HG03280 (cell line): Measurements from ENCODE around the gene CCDC198.
A peak's percentile ranks its signal among the peaks of the same experiment; 100 is the strongest.

Experiments used
- ATAC-seq: cut with Tn5 transposase; IDR thresholded peaks from one replicate; pipeline ENCODE4 v1.9.1; 2021; ENCODE audit warnings: mild to moderate bottlenecking, moderate library complexity; ENCODE audit not compliant: unreplicated experiment

Gene CCDC198

GRCh38 chr14:57493467-57494181 lies at the start of gene CCDC198:
Gene CCDC198 (minus strand): TSS chr14:57493857. CDS start chr14:57493715, 142 bp downstream.
- peak; percentile 52 for ATAC-seq

DNA sequence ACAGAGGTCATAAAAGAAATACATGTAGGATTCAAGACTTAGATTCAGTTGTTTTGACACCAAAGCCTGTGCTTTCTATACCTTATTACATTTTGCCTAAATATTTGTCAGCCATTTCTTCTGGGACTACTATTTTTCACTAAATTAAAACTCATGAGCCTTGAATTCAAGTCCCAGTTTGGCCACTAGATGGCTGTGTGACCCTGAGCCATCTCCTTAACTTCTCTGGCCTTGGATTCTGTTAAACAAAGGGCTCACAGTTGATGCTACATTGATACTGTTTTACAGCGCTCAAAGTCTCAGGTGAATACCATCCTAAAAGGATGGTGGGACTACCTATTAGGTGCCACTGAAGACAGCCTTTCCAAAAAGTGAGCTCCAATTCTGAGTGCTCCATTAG lies 39.6 kb upstream of the CCDC198 start:
- ATAC-seq, result no peak

DNA sequence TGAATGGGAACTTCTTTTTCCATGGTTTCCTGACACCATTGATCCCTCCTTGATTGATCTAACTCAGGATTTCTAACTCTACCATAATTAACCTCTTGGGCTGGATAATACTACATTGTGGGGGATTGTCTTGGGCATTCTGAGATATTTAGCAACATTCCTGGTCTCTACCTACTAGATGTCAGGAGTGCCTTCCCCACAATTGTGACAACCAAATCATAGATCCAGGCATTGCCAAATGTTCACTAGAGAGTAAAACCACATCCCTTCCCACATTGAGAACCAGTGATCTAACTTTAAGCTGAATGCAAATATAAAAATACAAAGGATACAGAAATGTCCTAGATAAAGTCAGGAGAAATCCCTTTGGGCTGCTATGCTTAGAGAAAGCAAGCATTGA lies 36.9 kb upstream of the CCDC198 start:
- ATAC-seq, result no peak

DNA sequence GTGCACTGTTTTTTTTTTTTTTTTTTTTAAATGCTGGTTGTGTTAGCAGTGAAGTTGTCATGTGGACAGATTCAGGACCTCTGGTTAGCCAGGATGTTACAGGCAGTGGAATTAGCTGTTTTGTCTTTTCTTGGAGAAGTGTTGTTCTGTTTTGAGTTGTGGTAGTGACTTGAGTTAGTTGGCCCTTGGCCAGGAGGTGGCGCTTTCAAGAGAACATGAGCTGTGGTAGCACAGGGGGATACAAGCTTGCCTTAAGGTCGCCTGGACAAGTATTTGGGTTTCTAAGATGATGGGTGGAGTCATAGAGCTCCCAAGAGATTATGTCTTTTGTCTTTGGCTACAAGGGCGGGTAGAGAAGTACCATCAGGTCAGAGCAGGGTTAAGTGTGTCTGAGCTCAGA lies 33.3 kb upstream of the CCDC198 start:
- ATAC-seq, result no peak

- no peak for ATAC-seq
Observed at GRCh38 chr14:57519043-57519442, 25.4 kb upstream of the CCDC198 start.

DNA sequence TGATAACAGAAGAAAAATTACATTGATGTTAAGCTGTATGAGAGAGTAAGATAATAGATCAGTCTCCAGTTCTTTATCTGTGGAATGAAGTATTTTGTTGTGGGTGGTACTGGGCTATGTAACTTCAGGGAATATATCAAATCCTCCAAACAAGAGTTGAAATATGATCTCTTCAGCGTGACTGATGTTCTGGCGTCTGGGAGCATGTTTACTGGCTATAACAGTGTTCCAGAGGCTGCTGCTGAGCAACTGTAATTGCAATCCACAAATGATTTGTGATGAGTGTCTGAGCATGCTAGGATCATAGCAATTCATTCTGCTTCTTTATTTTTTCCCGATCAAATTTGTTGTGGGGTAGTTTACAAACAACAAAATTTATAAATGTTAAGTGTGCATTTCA lies 18.6 kb upstream of the CCDC198 start:
- no peak for ATAC-seq

GRCh38 chr14:57508756-57509155 lies 15.1 kb upstream of the CCDC198 start:
- ATAC-seq, result no peak

DNA sequence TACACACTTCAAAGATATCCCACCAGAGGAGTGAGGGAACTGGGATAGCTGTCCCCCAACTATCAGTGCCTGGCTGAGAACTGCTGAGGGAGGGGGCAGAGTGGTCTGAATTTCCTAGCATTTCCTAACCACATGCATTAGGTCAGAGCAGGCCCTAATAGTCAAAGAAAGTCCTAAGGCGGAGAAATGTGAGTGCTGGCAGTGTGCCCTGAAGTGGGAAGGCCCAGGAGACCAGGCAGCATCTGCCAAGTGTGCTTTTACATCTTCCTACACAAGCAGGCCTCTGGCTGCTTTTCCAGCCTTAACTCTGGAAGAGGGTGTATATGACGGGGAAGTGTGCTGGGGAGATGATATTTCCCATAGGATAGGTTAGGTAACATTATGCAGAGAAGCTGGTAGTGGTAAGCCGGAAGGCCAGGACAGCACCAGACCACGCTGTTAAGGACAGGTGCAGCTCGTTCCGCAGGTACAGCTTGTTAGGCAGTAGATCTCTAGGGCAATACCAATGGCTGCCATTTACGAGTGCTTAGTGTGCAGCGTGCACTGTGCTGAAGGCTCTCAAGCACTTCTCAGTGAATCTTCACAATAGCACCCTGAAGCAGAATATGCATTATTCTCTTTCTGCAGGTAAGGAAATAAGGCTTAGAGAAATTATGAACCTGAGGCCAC lies 9.1 kb upstream of the CCDC198 start:
- ATAC-seq, result no peak

- ATAC-seq, result no peak
Observed at GRCh38 chr14:57501039-57501557, 7.4 kb upstream of the CCDC198 start.

DNA sequence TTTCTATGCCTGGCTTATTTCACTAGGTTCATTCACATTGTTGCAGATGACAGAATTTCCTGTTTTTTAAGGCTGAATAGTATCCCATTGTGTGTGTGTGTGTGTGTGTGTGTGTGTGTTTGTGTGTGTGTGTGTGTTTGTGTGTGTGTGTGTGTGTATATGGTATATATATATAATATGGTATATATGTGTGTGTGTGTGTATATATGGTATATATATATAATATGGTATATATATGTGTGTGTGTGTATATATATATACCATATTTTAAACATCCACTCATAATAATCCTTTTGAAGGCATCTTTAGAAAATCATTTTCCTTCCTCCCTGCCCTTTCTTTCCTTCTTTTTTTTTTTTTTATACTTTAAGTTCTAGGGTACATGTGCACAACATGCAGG lies 5.0 kb upstream of the CCDC198 start:
- ATAC-seq, result no peak

GRCh38 chr14:57498035-57498434 lies 4.4 kb upstream of the CCDC198 start:
- no peak for ATAC-seq

DNA sequence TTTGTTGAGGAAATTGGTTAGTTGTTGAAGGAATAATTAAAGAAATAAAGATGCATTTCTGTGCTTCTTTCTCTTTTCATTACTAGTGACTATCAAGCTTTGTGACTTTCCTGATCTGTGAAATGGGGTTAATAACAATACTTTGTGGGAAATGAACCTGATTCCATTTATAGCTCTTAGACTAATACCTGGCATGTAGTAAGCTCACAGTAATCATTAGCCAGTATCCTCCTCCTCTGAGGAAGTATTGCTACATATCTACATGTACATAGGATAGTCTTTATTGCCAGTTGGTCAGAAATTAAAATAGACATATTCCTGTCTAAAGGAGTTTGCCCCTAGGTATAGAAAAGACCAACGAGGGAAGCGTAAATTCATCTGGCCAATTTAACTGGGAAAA lies 1.8 kb upstream of the CCDC198 start:
- ATAC-seq, result no peak

DNA sequence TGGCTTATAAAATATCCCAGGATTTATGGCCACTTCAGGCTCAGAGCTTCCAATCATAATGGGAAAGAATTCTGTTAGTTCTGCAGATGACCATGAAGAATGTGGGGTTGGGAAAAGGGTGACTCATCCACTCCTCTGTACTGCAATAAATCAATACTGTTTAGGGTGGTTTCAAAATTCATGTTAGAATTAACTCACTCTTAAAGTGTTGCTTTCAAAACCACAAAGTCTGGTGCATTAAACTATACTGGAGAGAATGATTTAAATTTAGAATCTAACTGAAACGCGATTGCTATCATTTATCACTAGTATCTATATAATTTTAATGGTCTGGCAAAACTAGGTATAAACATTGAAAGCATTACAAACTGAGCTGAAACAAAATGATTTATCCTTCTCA lies 798 bp downstream of the CCDC198 start:
- ATAC-seq, result no peak

DNA sequence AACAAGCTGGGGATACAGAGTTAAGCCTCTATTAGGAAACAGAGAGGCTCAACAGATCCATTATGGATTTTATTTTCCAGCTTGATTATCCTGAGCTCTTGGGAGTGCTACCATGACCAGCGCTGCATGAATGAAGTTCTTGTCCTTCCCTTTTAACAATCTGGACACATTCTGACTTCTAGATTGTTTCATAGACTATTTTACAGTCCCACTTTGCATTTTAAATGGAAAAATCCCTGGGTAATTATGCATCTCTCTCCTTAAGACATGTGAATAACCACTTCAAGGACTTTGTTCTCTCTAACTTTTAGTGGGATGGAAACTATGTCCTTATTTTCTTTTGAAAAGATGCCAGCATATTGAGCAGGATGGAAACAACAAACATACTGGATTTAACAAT lies 2.0 kb downstream of the CCDC198 start:
- ATAC-seq, result no peak

DNA sequence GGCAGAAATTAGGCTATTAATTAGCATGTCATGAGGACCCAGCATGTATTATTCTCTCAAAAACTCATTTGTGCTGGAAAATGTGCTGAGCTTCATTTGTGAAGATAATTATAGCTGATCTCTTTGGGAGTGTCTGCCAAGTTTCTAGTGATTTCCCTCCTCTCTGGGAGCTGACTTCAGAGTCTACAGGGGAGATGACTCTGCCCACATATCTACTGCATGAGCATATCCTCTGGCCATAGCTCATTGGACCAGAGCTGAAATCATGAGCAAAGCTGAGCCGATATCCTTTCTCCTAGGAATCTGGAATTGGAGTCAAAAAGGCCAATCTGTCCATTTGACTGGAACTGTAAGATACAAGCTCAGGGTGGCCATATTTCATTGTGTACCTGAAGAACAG lies 5.9 kb downstream of the CCDC198 start:
- no peak for ATAC-seq

GRCh38 chr14:57486767-57487379 lies 6.8 kb downstream of the CCDC198 start:
- no peak for ATAC-seq

GRCh38 chr14:57485635-57486034 lies 8.0 kb downstream of the CCDC198 start:
- ATAC-seq, result peak; percentile 95

- no peak for ATAC-seq
Observed at GRCh38 chr14:57482120-57482519, 11.5 kb downstream of the CCDC198 start.

DNA sequence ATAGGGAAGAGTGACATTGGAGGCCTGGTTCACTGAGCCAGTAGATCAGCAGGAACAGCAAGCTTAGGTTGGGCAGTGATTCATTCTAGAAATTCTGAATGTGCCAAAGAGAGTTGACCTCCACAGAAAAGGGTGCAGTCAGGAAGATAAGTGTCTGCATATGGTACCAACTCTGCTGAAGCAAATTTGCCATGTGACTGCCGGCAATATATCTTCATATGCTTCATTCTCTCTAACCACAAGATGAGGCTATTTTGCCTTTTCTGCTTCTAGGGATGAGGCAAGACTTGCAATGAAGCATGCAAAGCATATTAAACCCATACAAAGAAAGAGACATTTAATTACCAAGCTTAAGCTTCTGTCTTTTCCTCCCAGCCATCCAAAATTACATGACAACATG lies 13.6 kb downstream of the CCDC198 start:
- ATAC-seq, result no peak

- ATAC-seq, result no peak
Observed at GRCh38 chr14:57479197-57479596, 14.5 kb downstream of the CCDC198 start.

GRCh38 chr14:57478050-57478449 lies 15.6 kb downstream of the CCDC198 start:
- ATAC-seq, result no peak

GRCh38 chr14:57470909-57471308 lies 22.7 kb downstream of the CCDC198 start:
- ATAC-seq, result no peak
